Psoas muscle (tissue), 8 donors: ENCODE results near the gene ATOSA. TPM values are rescaled to one million over a fixed set of nuclear protein-coding genes. Genes with fewer than 3 reads are reported as not detected.
A peak's percentile ranks its signal among the peaks of the same experiment; 100 is the strongest.

Experiments
- ATAC-seq, 4 donors: fragments of 200-7000 bp; cut with Tn5 transposase; one replicate each; pipeline ENCODE4 v1.9.1; 2020; ENCODE audit warnings: moderate library complexity in 3 of 4, mild to moderate bottlenecking in 2 of 4
- DNase-seq, 2 donors: peaks; one replicate each; pipeline ENCODE4 v3.0.0-alpha.2; 2020
- H3K27ac ChIP-seq: fragments of 200-600 bp; one replicate; pipeline ENCODE4 v1.8.0; 2022
- H3K27me3 ChIP-seq, 3 donors: fragments of 200-600 bp in 1 of 3; one replicate each; pipeline versions ENCODE4 v1.6.1 to v1.8.0; 2013 to 2022; ENCODE audit warnings: low read length in 2 of 3, mild to moderate bottlenecking in 2 of 3, moderate library complexity in 1 of 3; ENCODE audit not compliant: insufficient read depth in 3 of 3
- H3K36me3 ChIP-seq, 2 donors: fragments of 200-600 bp in 1 of 2; one replicate each; pipeline versions ENCODE4 v1.6.1 to v1.8.0; 2013 to 2022; ENCODE audit warnings: low read depth in 1 of 2, mild to moderate bottlenecking in 1 of 2, moderate library complexity in 1 of 2; ENCODE audit not compliant: insufficient read depth in 1 of 2
- H3K4me1 ChIP-seq: fragments of 200-600 bp; one replicate; pipeline ENCODE4 v1.8.0; 2022
- H3K4me3 ChIP-seq: fragments of 200-600 bp; one replicate; pipeline ENCODE4 v1.8.0; 2022; ENCODE audit warnings: mild to moderate bottlenecking
- H3K9me3 ChIP-seq: fragments of 200-600 bp; one replicate; pipeline ENCODE4 v1.8.0; 2022
- WGBS, 3 donors: extraction: QIAGEN DNeasy Blood & Tissue Kit; methylation state at CpG; one replicate each; pipeline versions ENCODE4 v1.1.6 to v1.1.7; 2013; 5-methylcytosine and 5-hydroxymethylcytosine counted together
- intact Hi-C, 2 donors: fragments of 100-400 bp; cut with DNase I; formaldehyde crosslinking; loops; one replicate each; pipeline versions ENCODE4 v1.11.0 to v1.14.2; 2022
- polyA plus RNA-seq, 3 donors: library from polyadenylated mRNA; stranded (reverse); fragments of 200-250 nt; gene quantifications; one replicate each; pipeline ENCODE4 v1.2.3, GENCODE V29; 2013
- total RNA-seq, 4 donors: library from RNA; stranded (reverse); fragmentation: NEBNext Ultra II Directional in 2 of 4; extraction: Animal tissue kit (Norgen Biotek cat#: 25700) in 2 of 4; gene quantifications; one replicate each; pipeline versions ENCODE4 v1.2.1 to v1.2.4, GENCODE V29; 2021 to 2023
- TF ChIP-seq, protein P1 (sequence below): fragments of 200-600 bp; IDR thresholded peaks from one replicate; pipeline ENCODE4 v1.8.0; 2022; ENCODE audit warnings: antibody characterized with exemption
- donor health status: healthy with polysubstance abuse.
- donor health status: DM: no; HTN: no; CAD: no; lungs with moderate emphysema.
- donor health status: Bipolar disorder and iron deficiency.
- donor health status: healthy.
- donor health status: DM: yes; HTN: yes; CAD: no.
- donor health status: DM: no; HTN: no; CAD: no.
- donor health status: DM: no; HTN: no; CAD: no.
- donor health status: DM: yes; HTN: yes; CAD: no.

Gene ATOSA
- total and polyA plus RNA-seq, 7 donors, result 9.8 to 129 (median 60.3) TPM

DNA sequence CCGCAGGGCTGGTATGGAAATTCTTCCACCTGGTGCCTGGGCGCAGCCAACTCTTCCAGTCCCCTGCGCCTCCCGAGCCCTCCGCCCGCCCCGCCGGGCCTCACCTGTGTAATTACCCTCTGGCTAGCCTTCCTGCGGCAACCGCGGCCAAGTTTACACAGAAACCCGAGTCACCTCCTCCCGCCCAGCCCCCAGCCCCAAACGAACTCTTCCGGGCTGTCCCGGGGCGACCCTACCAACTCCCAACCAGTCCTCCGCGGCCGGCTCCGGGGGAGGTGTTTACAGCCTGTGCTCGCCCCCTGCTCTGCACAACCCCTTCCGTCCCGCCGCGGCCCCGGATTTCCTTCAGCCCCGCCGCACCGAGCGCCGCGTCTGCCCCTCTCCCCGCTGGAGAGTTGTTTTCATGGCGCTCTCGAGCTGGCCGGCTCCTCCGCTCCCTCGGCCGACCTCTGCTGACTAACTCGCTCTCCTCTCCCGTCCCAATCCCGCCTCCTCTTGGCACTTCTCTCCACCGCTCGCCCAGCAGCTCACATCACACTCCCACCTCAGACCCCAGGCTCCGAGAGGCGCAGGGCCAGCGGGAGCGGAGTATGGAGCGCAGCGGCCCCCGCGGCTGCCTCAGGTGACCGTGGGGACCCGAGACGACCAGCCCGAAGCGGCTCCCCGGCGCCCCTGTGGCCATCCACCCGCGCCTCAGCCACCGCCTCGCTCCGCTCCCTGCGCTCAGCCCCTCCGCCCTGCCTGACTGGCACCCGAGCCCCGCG, 538 bp downstream of the ATOSA start:
- peak; percentile 69 to 72 (median 70) for ATAC-seq
- Histone ChIP-seq H3K4me3 (peak overlapping the region; percentile 93), H3K27ac (peak overlapping the region; percentile 99), H3K4me1 (peaks cover 38% of the 10 kb centered on the region), H3K36me3 (peaks cover 0 to 38% of the 10 kb centered on the region in 2 donors), H3K9me3 (no peaks in the 10 kb centered on the region), H3K27me3 (no peaks in the 10 kb centered on the region)
- intact Hi-C loops, result loop anchor here in 1 of 2 donors (2.0 to 5.0 kb wide), 2 partner anchors 26 to 41 kb away; no protein-coding TSS in a partner anchor
- WGBS, 3 donors, result 0 to 1% (median 1%) methylated on average over 65 to 70 of the region's 70 CpGs
- DNase-seq, result peak; percentile 69 to 89
- TF ChIP-seq, protein P1, sequence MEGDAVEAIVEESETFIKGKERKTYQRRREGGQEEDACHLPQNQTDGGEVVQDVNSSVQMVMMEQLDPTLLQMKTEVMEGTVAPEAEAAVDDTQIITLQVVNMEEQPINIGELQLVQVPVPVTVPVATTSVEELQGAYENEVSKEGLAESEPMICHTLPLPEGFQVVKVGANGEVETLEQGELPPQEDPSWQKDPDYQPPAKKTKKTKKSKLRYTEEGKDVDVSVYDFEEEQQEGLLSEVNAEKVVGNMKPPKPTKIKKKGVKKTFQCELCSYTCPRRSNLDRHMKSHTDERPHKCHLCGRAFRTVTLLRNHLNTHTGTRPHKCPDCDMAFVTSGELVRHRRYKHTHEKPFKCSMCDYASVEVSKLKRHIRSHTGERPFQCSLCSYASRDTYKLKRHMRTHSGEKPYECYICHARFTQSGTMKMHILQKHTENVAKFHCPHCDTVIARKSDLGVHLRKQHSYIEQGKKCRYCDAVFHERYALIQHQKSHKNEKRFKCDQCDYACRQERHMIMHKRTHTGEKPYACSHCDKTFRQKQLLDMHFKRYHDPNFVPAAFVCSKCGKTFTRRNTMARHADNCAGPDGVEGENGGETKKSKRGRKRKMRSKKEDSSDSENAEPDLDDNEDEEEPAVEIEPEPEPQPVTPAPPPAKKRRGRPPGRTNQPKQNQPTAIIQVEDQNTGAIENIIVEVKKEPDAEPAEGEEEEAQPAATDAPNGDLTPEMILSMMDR, result no peak

DNA sequence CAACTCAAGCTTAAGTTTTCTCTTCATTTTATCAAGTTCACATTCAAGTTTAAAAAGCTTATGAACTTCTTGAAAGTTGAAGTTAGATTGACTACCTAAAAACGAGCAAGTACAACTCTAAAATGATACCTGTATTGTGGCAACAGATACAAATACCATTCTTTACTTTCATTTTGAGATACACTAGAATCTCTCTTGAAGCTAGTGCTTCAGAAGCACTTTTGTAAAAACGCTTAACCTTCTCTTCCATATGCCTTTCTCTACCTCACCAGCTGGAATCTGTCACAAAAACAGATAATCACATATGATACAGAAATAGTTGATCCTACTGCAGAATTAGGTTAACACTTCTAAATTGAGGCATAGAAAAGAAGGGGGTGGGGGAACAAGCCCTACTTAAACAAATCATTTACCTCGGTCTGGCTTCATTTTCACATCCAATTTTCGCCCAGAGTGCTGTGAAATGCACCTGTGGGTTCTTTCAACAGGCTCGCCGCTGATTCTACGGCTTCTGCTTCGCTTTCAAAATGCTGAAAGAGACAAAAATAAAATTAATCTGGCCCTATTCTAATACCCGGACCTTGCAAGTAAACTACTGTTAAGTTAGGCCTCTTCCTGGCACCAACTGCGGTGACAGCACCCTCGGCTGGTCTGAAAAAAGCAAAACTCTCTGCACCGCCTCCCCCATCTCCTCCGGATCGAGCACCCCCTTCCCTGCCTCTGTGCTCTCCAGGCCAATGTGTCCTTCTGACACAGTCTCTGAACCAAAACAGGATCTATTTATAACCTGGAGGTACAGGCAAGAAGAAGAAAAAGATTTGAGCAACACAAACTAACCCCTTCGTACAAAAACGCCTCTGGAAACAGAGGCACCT, 1.4 kb downstream of the ATOSA start:
- H3K4me1 ChIP-seq, result peaks cover 41% of the 10 kb centered on the region
- H3K36me3 ChIP-seq, result peaks cover 0 to 47% of the 10 kb centered on the region in 2 donors
- TF ChIP-seq, protein P1, result no peak
- H3K27ac ChIP-seq, result peak overlapping the region; percentile 99
- ATAC-seq (peak; percentile 27 to 61 (median 42)), DNase-seq (peak; percentile 41 to 80)
- H3K4me3 ChIP-seq, result peak overlapping the region; percentile 93
- no peaks in the 10 kb centered on the region for H3K9me3 ChIP-seq
- no peaks in the 10 kb centered on the region for H3K27me3 ChIP-seq
- intact Hi-C loops, result loop anchor here in 1 of 2 donors (2.0 to 5.0 kb wide), 2 partner anchors 25 to 41 kb away; no protein-coding TSS in a partner anchor
- 1 to 2% (median 1%) methylated on average over 16 of the region's 16 CpGs for WGBS, 3 donors

DNA sequence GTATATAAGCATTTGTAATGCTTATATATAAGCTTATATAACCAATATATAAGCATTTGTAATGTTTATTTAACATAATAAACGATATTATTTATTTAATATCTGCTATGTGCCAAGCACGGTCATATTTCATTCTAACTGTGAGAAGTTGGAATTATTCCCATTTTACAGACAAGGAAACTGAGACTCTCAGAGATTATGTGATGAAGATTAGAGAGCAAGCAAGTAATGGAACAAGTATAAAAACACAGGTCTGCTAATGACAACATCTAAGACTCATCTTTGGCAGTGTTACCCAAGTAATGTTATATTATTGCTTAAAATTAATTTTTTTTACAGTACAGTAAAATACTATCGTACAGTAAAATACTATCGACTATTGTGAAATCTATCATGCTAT, 4.4 kb downstream of the ATOSA start:
- TF ChIP-seq, protein P1, result no peak
- intact Hi-C loops, result loop anchor here in 1 of 2 donors (5.0 kb wide), 1 partner anchor 38 kb away; no protein-coding TSS in a partner anchor
- DNase-seq (no peak), ATAC-seq (no peak)
- peak overlapping the region; percentile 2 for H3K27ac ChIP-seq
- peaks cover 0 to 77% of the 10 kb centered on the region in 2 donors for H3K36me3 ChIP-seq
- H3K4me3 ChIP-seq, result peak overlapping the region; percentile 93
- no peaks in the 10 kb centered on the region for H3K9me3 ChIP-seq
- WGBS, 3 donors, result 69 to 75% (median 72%) methylated on average over 4 of the region's 4 CpGs
- no peaks in the 10 kb centered on the region for H3K27me3 ChIP-seq
- H3K4me1 ChIP-seq, result peaks cover 45% of the 10 kb centered on the region

DNA sequence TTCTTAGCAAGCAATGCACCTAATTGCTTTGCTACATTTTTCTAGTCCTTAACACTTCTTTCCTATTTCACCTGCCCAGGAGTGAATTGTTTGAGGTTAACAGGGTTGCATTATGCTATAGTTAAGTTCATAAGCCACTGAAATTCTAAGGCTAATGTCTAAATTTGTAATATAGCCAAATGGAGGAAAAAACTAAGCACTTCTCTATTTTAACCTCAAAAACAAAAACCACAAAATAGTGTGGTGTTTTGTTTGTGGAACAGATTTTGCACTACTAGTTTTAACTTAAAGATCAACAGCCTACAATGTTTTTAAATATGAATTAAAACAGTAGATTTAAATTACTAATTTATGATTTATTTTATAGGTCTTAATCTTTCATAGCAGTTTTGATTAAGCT, 5.5 kb downstream of the ATOSA start:
- no peak for DNase-seq

More for the DNA sequence above, 5.5 kb downstream of the ATOSA start:
- Histone ChIP-seq H3K27me3 (no peaks in the 10 kb centered on the region), H3K4me3 (peak overlapping the region; percentile 8), H3K4me1 (peaks cover 51% of the 10 kb centered on the region), H3K9me3 (no peaks in the 10 kb centered on the region), H3K36me3 (peaks cover 0 to 88% of the 10 kb centered on the region in 2 donors), H3K27ac (no peak overlapping the region)
- intact Hi-C loops, result no loop called here
- TF ChIP-seq, protein P1, result no peak
- ATAC-seq, result no peak
